HL-60 (cell line): Measurements from ENCODE around the gene CCNY.
"Not testable (repeated sequence)": the region's sequence is repeated elsewhere in the genome, so short reads cannot be mapped to it uniquely, and the experiment has no call there.

Experiments used
- DNase-seq, 2 experiments: peaks; one replicate each; pipeline ENCODE4 v3.0.0-alpha.2; 2010 to 2020; ENCODE audit warnings: low read depth in 1 of 2, low spot score in 1 of 2
- H3K27ac ChIP-seq: fragments of 250-450 bp; sonication (Bioruptor Pico); replicated peaks from 2 replicates; pipeline ENCODE4 v1.5.1; 2020; ENCODE audit warnings: mild to moderate bottlenecking, moderate library complexity
- H3K27me3 ChIP-seq: fragments of 250-450 bp; sonication (Bioruptor Pico); 2 replicates; pipeline ENCODE4 v1.5.1; 2021; ENCODE audit warnings: mild to moderate bottlenecking, moderate library complexity; ENCODE audit not compliant: insufficient read depth, poor library complexity, severe bottlenecking
- H3K4me3 ChIP-seq: replicated peaks from 2 replicates; pipeline ENCODE4 v1.5.1; 2011; ENCODE audit warnings: mild to moderate bottlenecking, control low read depth, low read length; ENCODE audit not compliant: insufficient read depth
- CTCF ChIP-seq: IDR thresholded peaks from one replicate; pipeline ENCODE4 v1.5.1; 2011; ENCODE audit warnings: low read length, control low read depth, inconsistent platforms; ENCODE audit not compliant: insufficient read depth
- GABPA ChIP-seq: IDR thresholded peaks from 2 replicates; pipeline ENCODE4 v1.6.1; 2012; ENCODE audit warnings: low read depth
- POLR2AphosphoS5 ChIP-seq: IDR thresholded peaks from 2 replicates; pipeline ENCODE4 v1.6.1; 2012; ENCODE audit warnings: low read depth
- REST ChIP-seq: IDR thresholded peaks from 2 replicates; pipeline ENCODE4 v1.6.1; 2012; ENCODE audit warnings: low read depth; ENCODE audit not compliant: insufficient replicate concordance
- SPI1 ChIP-seq: IDR thresholded peaks from 2 replicates; pipeline ENCODE4 v1.6.1; 2012; ENCODE audit warnings: low read depth, mild to moderate bottlenecking, borderline replicate concordance

Gene CCNY

GRCh38 chr10:35416619-35417312 lies 80.5 kb downstream of the CCNY start:
- TF ChIP-seq SPI1 = no peak
- no peak overlapping the region for H3K27ac ChIP-seq
- DNase-seq = no peak
- no peaks in the 10 kb centered on the region for H3K27me3 ChIP-seq
- H3K4me3 ChIP-seq = no peak overlapping the region

- no peak for DNase-seq
- no peak overlapping the region for H3K4me3 ChIP-seq
- TF ChIP-seq REST (no peak), SPI1 (no peak), GABPA (no peak), POLR2AphosphoS5 (no peak), CTCF (no peak)
- no peaks in the 10 kb centered on the region for H3K27me3 ChIP-seq
- no peak overlapping the region for H3K27ac ChIP-seq
Observed at GRCh38 chr10:35417313-35417625, 81.0 kb downstream of the CCNY start.

GRCh38 chr10:35417795-35418194 lies 81.5 kb downstream of the CCNY start:
- TF ChIP-seq CTCF (no peak), POLR2AphosphoS5 (no peak), REST (no peak), SPI1 (no peak), GABPA (no peak)
- no peak overlapping the region for H3K27ac ChIP-seq
- no peak for DNase-seq

GRCh38 chr10:35418580-35418979 lies 82.3 kb downstream of the CCNY start:
- H3K4me3 ChIP-seq, DNase-seq, H3K27ac ChIP-seq, H3K27me3 ChIP-seq: not testable (repeated sequence)

More at GRCh38 chr10:35417795-35418194, 81.5 kb downstream of the CCNY start:
- Histone ChIP-seq H3K27me3 (no peaks in the 10 kb centered on the region), H3K4me3 (no peak overlapping the region)

- no peak overlapping the region for H3K27ac ChIP-seq
- H3K27me3 ChIP-seq = no peaks in the 10 kb centered on the region
- H3K4me3 ChIP-seq = no peak overlapping the region
- TF ChIP-seq SPI1 (no peak), CTCF (no peak), POLR2AphosphoS5 (no peak), GABPA (no peak), REST (no peak)
- no peak for DNase-seq
Observed at GRCh38 chr10:35420044-35420443, 83.7 kb downstream of the CCNY start.
